Hypothalamus (tissue), 51 donors: ENCODE results near the gene TNFRSF4.

ENCODE experiments used
- DNase-seq, 51 donors: peaks; one replicate each; lab custom pipeline; 2025; lab: John Stamatoyannopoulos, UW

The TNFRSF4 gene

DNA sequence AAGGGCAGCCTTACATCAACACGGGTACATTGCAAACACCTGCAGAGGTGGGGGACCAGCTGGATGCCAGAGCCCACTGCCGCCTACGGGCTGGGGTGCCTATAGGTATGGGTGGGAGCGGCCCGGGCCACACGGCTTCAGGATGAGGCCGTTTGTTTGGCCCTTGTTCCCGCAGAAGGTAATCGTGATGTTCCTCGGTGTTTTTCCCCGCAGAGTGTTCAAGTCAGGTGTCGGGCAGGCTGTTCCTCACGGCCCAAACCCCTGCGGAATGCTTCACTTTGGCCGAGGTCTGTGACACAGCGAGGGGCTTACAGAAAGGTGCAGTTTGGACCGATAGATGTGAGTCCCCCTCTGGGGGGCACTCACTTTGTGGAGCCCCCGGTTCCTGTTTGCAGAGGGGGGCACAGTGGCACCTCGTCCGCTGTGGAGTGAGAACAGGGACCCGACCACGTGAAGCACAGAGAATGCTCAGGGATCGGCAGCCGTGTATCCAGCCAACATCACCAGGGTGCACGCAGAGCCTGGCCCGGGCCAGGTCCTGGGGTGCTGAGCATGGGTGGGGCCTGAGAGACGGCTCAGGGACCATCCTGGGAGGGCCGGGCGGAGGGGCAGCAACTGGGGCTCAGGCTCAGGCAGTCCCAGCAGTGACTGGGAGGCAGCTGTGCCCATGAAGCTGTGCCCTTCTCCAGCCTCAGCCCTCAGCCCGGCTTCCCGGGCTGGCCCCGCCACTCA, 40.7 kb downstream of the TNFRSF4 start:
- DNase-seq: no peak

DNA sequence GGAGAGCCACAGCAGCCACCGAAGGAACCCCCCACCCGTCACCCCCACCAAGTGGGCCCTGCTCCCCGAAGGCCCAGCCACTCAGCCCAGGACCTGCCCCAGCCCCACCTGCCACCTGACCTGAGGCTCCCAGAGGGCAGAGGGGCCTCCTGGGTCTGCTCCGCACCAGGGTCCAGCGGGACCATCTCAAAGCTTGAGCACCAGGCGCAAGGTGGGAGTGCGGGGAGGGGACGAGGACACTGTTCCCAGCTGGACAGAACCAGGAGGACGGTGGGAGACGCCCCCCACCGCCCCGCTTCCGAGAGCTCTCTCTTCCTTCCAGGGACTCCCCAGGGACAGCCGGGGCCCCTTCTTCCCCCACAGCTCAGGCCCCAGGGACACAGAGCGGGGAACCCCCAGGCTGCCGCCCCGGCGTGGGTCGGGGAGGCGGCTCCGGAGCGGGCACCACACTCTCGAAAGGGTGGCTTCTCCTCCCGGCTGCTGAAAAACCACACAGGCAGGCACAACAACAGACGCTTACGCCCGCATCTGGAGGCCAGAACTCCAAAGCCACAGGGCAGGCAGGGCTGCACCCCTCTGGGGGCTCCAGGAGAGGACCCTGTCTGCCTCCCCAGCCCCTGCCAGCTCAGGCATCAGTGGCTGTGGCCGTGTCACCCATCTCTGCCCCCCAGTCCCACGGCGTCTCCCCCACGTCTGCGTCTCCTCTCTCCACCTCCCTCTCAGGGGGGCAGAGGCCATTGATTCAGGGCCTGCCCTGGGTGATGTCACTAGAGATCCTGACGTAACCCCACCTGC, 42.2 kb downstream of the TNFRSF4 start:
- no peak for DNase-seq

DNA sequence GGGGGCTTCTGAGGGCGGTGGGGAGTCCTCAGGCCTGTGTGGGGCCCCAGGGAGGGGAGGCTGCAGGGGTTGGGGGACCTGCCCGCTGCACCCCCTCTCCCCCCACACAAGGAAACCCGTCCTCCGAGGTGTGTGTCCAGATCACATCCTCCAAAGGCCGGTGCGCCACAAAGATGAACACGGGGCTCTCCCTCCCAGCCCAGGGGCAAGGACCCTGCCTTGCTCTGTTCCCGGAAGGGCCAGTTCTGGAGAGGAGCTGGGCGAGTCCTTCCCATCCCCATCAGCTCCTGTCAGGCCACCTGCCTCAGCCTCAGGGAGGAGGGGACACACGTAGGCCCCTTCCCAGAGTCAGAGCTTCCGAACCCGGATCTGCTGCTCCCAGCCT, 42.8 kb downstream of the TNFRSF4 start:
- no peak for DNase-seq

DNA sequence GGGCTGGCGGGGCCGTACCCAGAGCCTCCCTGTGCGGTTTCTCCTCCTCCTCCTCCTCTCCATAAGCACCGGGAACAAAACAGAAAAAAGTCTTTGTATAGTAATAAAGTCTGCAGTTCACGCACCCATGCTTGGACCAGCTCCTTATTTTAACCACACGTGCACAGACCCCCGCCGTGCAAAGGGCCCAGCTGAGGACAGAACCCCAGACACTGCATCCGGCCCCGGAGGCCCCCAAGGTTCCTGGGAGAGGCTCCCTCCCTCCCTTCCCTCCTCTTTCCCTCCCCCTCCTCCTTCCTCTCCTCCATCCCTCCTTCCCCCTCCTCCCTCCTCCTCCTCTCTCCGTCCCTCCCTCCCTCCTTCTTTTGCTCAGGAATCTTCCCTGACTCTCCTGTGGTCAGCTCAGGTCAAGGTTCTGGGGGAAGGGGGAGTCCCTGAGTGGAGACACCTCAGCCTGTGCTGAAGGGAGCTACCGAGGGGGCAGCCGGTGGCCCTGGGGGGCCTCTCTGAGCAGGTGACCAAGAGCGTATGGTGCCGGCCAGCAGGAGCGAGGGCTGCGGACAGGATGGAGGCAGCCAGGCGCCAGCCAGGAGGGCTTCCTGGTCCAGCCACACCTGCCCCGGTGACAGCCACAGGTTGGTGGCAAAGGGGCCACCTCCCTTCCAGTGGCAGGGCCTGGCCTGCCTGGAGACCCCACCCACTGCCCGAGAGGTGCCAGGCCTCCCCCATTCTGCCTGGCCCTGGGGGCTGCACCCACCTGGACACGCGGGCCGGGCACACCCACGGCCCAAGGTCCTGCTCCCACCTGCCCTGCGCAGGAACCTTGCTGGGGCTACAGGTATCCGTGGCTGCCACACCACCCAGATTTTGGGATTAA, 43.5 kb downstream of the TNFRSF4 start:
- DNase-seq: no peak

DNA sequence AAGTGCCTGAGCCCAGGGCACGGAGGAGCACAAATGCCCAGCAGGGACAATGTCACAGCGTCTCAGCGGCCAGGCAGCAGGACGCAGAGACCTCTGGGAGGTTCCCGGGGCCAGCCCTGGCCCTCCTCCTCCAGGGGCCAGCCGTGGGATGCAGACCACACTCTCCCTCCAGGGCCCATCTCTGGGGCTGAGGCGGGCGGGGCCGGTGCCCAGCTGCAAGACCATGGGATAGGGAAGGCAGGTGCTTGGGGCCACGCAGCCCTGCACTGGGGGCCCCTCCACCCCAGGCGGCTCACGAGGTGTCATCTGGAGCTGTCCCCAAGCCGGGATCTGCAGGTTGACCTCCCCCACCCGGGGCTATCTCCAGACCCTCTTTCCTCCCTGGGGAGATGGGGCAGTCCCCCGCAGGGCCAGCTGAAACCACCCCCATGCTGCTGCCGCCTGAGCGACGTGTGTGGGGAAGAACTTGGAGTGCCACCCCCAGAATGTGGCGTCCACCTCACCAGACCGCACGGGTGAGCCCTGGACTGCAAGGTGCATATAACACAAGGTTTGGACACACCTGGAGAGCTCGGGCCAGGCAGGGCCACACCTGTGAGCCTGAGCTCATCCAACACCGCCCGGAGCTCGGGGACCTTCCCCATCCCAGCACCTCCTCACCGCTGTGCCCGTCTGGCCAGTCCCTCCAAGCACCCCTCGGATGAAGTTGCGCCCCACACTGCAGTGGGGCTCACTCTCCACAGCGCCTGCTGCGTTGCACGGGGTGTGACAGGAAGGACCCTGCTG, 44.3 kb downstream of the TNFRSF4 start:
- DNase-seq: no peak

DNA sequence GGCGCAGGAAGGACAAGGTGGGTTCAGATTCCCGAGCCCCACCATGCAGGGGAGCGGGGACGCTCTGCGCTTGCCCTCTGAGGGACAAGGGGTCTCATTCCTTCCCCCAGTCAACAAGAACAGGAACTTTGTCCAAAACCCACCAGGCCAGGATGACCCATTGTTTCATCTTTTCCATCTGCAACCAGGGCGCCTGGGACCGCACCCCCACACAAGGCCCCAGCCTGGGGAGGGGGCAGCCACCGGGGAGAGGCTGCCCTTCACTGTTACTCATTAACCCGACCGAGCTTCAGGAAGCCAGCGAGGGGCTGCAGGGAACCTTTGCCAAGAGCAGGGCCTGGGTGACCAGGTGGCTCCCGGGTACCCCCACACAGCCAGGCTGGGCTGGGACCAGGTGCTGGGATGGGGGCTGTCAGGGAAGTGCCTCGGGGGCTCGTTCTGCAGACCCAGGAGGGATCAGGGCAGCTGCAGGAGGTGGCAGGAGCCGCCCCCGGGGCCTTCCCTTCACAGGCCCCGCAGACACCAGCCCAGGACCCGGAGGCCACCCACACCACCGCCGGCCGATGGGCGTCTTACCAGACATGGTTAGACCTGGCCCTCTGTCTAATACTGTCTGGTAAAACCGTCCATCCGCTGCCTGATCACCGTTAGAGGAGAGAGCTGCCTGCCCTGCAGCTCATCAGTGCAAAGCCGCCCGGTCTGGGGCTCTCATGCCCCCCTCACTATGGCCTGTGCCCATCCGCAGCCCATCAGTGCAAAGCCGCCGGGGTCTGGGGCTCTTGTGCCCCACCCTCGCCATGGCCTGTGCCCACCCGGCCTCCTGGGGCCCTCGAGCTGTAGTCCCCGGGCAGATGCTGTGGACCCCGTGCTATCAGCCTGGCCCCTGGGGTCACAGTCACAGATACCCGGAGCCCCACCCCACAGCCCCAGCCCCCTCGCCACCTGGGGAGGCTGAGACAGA, 45.2 kb downstream of the TNFRSF4 start:
- DNase-seq: no peak

DNA sequence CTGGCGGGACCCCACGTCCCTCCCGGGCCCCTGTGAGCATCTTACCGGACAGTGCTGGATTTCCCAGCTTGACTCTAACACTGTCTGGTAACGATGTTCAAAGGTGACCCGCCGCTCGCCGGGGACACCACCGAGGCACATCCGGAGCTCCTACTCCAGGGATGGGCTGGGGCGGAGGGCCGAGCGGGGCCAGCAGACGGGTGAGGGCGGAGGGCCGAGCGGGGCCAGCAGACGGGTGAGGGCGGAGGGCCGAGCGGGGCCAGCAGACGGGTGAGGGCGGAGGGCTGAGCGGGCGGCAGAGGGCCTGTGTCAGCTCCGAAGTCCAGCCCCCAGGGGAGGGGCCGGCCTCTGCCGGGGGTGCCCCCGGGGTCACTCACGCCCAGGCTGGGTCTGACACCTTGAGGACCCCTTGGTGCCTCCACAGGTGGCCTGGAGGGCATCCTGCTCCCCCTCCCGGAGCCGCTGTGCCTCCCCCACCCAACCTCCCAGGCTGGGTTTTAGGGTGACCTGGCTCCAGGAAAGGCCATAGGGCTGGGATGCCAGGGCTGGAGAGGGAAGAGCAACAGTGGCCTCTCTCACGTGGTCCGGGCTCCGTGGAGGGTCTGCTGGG, 46.0 kb downstream of the TNFRSF4 start:
- no peak for DNase-seq

DNA sequence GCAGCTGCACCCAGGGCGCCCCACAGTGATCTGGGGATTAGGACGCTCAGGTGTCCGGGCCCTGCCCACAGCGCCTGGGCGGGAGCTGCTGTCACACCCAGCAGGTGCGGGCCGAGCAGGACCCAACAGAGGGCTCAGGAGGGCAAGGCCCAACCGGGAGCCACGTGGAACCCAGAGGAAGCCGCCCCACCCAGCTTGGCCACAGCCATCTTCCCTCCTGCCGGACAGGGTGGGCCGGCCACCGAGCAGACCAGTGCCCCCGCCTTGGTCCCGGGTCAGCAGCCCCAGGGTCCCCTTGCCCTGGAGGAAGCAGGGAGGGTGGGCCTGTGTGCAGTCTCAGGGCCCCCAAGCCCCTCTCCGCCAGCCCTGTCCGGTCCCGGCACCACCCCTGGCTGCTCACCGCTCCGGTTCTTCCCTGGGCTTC, 46.5 kb downstream of the TNFRSF4 start:
- DNase-seq: no peak

DNA sequence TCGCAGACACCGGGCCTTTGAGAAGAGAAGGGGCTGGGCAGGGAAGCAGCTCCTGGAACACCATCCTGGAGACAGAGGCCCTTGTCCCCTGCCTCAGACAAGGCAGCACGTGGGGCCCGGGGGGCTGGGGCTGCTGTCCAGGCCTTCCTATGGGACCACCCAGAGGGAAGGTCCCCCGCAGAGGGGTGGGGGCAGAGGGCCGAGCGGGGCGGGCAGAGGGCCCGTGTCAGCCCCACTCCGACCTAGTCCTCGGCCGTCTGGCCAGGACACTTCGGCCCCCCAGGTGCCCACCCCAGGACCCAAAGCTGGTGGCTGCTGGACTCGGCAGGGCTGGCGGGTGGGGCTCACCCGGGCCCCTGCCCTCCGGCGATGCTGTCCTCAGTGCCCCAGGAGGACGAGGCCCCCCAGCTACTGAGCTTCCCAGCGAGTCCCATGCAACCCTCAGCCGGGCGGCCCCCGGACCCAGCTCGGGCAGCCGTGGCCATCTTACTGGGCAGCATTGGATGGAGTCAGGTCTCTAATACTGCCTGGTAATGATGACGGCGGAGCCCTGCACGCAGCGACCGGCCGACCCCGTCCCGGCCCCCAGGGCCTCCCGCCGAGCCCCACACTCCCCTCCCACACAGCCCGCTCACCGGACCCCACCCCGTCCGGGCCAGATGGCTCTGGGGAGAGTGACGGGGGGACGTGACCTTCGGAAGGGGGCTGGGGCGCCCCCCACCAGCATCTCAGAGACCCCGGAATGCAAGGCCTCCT, 47.1 kb downstream of the TNFRSF4 start:
- no peak for DNase-seq

DNA sequence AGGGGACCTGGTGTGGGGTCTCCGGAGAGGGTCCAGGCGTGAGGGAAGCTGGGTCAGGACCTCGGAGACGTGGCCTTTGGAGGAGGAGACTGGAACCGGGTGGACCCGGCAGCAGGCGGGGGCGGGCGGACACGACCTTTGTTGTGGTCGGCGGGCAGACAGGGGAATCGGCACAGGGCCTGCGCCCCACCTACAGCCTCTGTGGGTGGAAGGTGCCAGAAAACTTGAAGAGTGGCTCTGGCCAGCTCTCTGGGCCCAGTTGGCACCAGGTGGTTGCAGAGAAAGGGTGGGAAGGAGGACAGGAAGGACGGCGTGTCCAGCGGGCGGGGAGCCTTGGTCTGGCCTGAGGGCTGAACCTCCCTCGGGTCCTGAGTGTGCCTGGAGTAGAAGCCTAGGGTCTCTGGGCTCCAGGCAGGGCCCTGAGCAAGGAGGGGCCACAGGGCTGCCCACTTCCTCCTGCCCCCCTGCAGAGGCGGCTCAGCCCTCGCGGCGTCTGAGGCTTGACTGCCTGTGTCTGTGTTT, 48.0 kb downstream of the TNFRSF4 start:
- DNase-seq: no peak

DNA sequence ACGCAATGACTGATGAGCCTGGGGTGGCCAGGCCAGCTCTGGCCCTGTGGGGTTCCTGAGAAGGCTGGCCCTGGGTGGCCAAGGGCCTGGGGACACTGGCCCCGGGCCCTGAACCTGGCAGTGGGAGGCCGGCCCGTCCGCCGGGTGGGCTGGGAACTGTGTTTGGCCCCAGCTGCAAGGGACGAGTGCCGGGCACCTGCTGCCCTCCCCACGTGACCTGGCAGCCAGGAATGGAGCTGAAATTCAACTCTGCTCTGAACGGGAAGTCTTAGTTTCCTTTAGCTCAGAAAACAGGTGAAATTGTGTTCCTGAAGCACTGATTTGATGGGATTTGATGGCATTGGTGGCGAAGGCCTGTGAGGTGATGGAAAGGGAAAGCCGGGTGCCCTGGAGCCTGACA, 48.5 kb downstream of the TNFRSF4 start:
- DNase-seq: no peak

DNA sequence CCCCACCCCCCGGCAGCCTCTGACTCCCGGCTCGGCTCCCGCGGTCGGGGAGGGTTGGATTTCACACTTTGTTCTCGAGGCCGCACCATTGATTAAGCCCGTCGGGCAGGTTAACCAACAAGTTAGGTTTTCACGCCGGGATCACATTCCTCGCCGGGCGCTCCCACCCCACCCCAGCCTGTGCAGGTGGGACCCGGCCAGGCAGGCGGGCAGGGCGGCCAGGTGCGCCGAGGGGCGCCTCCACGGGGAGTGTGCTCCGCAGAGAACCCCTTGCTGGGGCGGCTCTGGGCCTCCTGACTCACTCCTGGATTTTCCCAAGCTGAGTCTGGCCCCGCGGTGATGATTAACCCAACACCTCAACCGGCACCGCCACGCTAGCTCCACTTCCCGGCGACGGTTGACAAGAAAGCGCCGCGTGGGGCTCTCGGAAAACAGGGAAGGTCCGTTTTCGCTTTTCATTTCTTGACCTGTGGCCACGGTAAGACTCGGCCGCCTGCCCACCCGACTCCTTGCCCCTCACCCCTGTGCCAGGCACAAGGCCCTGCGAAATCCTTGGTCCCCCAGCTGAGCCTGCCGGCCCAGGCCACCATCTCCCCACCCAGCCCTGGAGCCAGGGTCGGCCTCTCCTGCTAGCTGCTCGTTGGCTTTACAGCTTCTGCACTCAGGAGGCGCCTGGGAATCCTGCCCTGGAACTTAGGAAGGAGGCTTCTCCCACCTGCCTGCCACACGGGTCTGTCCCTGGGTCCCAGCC, 49.1 kb downstream of the TNFRSF4 start:
- DNase-seq: no peak

DNA sequence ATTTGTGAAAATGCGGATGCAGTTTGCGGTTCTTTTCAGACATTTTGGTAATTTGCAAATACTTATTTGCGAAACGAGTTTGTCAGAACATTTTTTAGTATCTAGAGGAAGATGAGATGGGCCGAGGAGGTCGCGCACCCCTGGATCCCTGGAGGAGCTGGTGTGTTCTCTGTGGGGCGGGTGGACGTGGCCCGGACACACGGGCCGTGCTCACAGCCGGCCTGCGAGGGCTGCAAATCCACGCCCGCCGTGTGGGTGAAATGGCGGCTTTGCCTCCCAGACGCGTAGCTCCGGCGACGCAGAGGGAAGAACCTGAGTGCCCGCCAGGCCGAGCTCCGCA, 49.6 kb downstream of the TNFRSF4 start:
- no peak for DNase-seq

DNA sequence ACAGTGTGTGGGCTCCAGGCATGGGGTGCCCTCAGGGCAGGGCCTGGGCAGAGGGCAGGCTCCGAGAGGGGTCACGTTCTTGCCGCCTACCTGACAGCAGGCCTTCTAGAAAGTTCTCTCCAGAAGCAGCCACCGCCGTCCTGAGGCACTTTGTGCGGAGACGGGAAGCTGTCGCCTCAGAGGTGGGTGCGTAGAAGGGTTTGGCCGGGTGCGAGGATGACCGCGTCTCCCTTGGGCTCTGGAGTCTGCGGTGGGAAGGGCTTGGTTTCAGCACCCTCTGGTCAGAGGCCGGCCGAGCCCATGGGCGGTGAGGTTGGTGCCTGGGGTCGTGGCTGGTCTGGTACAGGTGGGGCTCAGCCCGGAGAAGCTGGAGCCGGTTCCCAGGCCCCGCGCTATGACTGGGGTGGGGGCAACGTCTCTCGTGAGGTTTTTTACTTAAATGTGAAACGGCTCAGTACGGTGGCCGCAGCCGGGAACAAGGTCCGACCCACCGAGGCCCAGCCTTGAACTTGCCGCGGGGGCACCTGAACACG, 50.3 kb downstream of the TNFRSF4 start:
- DNase-seq: no peak

DNA sequence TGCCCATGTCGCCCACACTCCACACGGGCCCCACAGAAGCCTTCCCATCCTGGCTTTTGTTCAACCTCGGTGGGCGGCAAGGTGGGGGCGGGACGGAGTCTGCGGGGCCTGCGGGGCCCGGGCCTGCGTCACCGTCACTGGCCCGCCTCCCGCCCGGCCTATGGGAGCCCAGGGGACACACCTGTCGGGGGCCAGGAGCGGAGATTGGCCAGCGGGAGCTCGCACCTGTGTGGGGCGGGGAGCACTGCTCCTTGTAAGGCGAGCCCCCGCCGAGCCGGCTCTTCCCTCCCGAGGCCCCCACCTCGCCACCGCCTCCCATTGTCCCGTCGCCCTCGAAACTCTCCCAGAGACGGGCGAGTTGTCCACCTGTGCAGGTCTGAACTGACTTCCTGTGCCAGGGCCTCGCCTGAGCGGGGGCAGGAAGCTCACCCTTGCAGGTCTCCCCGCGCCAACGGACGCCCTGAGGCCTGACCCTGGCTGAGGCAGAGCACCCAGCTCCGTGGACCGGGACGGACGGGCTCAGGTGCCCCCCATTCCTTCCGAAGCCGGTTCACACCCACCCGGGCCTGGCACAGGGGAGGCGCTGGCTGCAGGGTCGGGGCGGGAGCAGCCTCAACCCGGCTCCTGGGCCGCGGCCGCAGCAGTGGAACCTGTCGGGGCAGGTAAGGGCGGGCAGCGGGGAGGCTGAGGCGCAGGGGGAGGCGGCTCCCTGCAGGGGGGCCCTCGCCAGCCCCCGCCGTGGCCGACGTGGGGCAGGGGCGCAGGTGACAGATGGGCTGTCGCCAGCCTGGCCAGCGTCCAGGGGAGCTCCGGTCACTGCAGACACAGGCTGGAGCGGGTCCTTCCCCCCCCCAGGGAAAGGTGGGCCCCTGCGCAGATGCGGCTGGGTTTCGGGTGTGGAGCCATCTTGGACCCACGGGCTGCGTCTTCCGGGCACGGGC, 51.1 kb downstream of the TNFRSF4 start:
- no peak for DNase-seq

DNA sequence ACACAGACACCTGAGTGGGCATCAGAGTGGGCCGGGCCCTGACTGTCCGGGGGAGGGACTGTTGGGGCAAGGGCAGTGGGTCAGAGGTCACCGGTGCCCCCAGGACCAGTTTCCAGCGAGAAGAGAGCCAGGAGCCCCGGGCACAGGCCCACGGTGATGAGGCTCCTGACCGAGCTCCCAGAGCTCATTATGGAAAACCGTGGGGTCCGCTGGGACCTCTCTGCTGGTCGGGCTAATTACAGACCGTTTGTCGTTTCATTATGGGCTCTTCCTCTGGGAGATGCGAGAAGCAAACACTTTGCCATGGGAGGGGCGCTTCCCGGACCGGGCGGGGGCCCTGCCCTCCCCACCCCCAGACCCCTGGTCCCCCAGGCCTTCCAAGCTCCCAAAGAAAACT, 52.3 kb downstream of the TNFRSF4 start:
- no peak for DNase-seq
